SK-N-MC (cell line): ENCODE data around the gene ABL1.

Source experiments
- DNase-seq: peaks from one replicate; pipeline ENCODE4 v3.0.0-alpha.2; 2011; ENCODE audit warnings: low read depth, low spot score
- H3K27ac ChIP-seq: fragments of 200-600 bp; sonication (generic); 2 replicates; pipeline ENCODE4 v1.5.1; 2016; ENCODE audit warnings: mixed run types
- H3K36me3 ChIP-seq: fragments of 200-600 bp; sonication (generic); 2 replicates; pipeline ENCODE4 v1.6.1; 2017; ENCODE audit warnings: antibody characterized with exemption, low read length, mixed read lengths; ENCODE audit not compliant: insufficient read depth
- H3K4me3 ChIP-seq: fragments of 200-600 bp; sonication (generic); 2 replicates; pipeline ENCODE4 v1.5.1; 2016
- H3K9ac ChIP-seq: fragments of 200-600 bp; sonication (generic); 2 replicates; pipeline ENCODE4 v1.8.0; 2017; ENCODE audit warnings: mixed run types, mixed read lengths; ENCODE audit not compliant: insufficient read length
- H3K9me3 ChIP-seq: fragments of 200-600 bp; sonication (generic); 2 replicates; pipeline ENCODE4 v1.6.1; 2017; ENCODE audit warnings: low read depth, mild to moderate bottlenecking, antibody characterized with exemption, low read length, moderate library complexity, mixed read lengths
- EZH2 ChIP-seq: fragments of 200-600 bp; sonication (generic); IDR thresholded peaks from one replicate; pipeline ENCODE4 v1.6.1; 2017; ENCODE audit warnings: antibody characterized with exemption
- FOXP2 ChIP-seq: optimal IDR thresholded peaks from 2 replicates; pipeline ENCODE3; 2011; ENCODE audit warnings: mild to moderate bottlenecking, moderate library complexity; ENCODE audit not compliant: insufficient read depth; ENCODE audit errors: extremely low read length, control extremely low read depth
- POLR2AphosphoS5 ChIP-seq: IDR thresholded peaks from 2 replicates; pipeline ENCODE4 v1.6.1; 2012; ENCODE audit warnings: mild to moderate bottlenecking, low read depth, low read length, borderline replicate concordance

The ABL1 gene

DNA sequence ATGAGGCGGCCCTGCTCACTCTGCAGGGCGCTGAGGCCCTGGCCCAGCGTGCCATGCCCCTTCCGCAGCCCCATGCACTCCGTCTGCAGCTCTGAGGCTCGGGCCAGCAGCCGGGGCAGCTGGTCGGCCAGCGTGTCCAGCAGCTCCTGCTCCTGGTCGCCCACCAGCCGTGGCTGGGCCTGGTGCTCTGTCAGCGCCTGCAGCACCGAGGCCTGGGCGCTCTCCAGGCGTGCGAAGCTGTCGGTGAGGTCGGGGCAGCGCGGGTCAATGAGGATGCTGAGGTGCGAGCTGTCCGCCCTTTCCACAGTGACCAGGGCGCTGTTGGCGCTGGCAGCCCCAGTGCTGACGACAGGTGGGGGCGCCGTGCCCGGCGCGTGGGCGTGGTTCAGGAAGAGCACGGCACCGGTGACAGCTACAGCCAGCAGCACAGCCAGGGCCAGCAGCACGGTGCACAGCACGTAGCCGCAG lies 94.6 kb downstream of the ABL1 start:
- H3K9ac ChIP-seq: no peak overlapping the region
- no peak overlapping the region for H3K27ac ChIP-seq
- no peaks in the 10 kb centered on the region for H3K9me3 ChIP-seq
- H3K4me3 ChIP-seq: no peak overlapping the region
- H3K36me3 ChIP-seq: no peaks in the 10 kb centered on the region
- DNase-seq: no peak
- no peak for TF ChIP-seq POLR2AphosphoS5
- TF ChIP-seq EZH2: no peak
- TF ChIP-seq FOXP2: no peak

- no peaks in the 10 kb centered on the region for H3K36me3 ChIP-seq
- no peak overlapping the region for H3K9ac ChIP-seq
- no peak for DNase-seq
- TF ChIP-seq POLR2AphosphoS5 (no peak), EZH2 (no peak), FOXP2 (no peak)
- no peaks in the 10 kb centered on the region for H3K9me3 ChIP-seq
- H3K27ac ChIP-seq: no peak overlapping the region
- H3K4me3 ChIP-seq: no peak overlapping the region
These were observed 95.2 kb downstream of the ABL1 start for GRCh38 chr9:130930132-130930803.

DNA sequence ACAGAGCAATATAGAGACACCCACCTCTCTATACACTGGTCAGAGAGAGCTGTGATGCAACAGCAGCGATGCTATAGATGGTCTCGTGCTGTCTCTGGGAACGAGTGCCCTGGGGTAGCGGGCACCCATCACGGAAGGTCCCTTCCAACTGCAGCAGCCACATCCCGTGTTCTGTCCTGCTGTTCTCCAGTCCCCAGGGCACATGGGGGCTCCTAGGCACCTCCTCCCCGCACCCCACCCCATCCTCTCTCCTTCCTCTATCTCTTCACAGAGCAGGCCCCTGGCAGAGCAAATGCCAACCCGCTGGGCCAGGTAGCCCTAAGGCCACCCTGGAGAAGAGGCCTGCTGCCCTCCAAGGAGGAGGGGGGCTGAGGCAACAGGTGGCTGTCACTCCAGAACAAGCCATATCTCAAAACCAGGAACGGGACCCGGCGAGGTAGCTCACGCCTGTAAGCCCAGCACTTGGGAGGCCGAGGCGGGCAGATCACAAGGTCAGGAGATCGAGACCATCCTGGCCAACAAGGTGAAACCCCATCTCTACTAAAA lies 95.8 kb downstream of the ABL1 start:
- no peak overlapping the region for H3K9ac ChIP-seq
- H3K9me3 ChIP-seq: no peaks in the 10 kb centered on the region
- DNase-seq: no peak
- TF ChIP-seq POLR2AphosphoS5 (no peak), FOXP2 (no peak)
- H3K36me3 ChIP-seq: no peaks in the 10 kb centered on the region
- no peak overlapping the region for H3K27ac ChIP-seq
- no peak overlapping the region for H3K4me3 ChIP-seq

GRCh38 chr9:130931508-130932254 lies 96.6 kb downstream of the ABL1 start:
- Histone ChIP-seq H3K9me3 (no peaks in the 10 kb centered on the region), H3K36me3 (no peaks in the 10 kb centered on the region), H3K27ac (no peak overlapping the region), H3K9ac (no peak overlapping the region), H3K4me3 (no peak overlapping the region)
- TF ChIP-seq EZH2 (no peak), POLR2AphosphoS5 (no peak), FOXP2 (no peak)
- DNase-seq: no peak

GRCh38 chr9:130932255-130933079 lies 97.4 kb downstream of the ABL1 start:
- H3K36me3 ChIP-seq: no peaks in the 10 kb centered on the region
- H3K9me3 ChIP-seq: no peaks in the 10 kb centered on the region
- H3K27ac ChIP-seq: no peak overlapping the region
- no peak overlapping the region for H3K9ac ChIP-seq
- no peak overlapping the region for H3K4me3 ChIP-seq
- no peak for TF ChIP-seq POLR2AphosphoS5
- no peak for TF ChIP-seq EZH2
- no peak for TF ChIP-seq FOXP2
- no peak for DNase-seq

GRCh38 chr9:130933114-130934046 lies 98.3 kb downstream of the ABL1 start:
- no peak for DNase-seq
- TF ChIP-seq POLR2AphosphoS5 (no peak), EZH2 (no peak), FOXP2 (no peak)
- no peaks in the 10 kb centered on the region for H3K9me3 ChIP-seq
- H3K4me3 ChIP-seq: no peak overlapping the region
- no peaks in the 10 kb centered on the region for H3K36me3 ChIP-seq
- H3K9ac ChIP-seq: no peak overlapping the region
- H3K27ac ChIP-seq: no peak overlapping the region

DNA sequence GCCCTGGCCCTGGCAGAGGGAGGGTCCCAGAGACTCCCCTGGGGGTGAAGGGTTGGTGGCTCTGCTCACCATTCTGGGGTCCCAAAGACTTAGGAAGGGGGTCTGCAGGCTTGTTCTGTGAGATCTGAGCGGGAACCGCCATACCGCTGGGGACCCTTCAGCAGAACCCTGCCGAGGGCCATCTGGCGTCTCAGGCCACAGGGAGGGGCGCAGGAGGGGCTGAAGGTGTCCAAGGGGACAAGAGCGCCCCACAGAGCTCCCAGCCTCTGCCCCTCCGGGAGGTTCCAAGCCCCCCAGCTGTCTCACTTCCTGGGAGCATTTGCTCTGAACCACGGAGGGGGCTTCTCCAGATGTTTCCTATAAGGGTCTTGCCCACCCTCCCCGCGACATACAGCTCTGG lies 99.2 kb downstream of the ABL1 start:
- H3K9ac ChIP-seq: no peak overlapping the region
- no peak overlapping the region for H3K27ac ChIP-seq
- DNase-seq: no peak
- no peaks in the 10 kb centered on the region for H3K36me3 ChIP-seq
- no peak overlapping the region for H3K4me3 ChIP-seq
- TF ChIP-seq EZH2: no peak
- no peaks in the 10 kb centered on the region for H3K9me3 ChIP-seq
